Ramos (cell line): ENCODE results near the gene GASK1A.

Source experiments
- in situ Hi-C: fragments of 300-500 bp; cut with MboI; formaldehyde crosslinking; loops from one replicate; pipeline ENCODE4 v1.14.3; 2022; ENCODE audit warnings: low sequenced_read_pairs; ENCODE audit not compliant: unreplicated experiment

The GASK1A gene

DNA sequence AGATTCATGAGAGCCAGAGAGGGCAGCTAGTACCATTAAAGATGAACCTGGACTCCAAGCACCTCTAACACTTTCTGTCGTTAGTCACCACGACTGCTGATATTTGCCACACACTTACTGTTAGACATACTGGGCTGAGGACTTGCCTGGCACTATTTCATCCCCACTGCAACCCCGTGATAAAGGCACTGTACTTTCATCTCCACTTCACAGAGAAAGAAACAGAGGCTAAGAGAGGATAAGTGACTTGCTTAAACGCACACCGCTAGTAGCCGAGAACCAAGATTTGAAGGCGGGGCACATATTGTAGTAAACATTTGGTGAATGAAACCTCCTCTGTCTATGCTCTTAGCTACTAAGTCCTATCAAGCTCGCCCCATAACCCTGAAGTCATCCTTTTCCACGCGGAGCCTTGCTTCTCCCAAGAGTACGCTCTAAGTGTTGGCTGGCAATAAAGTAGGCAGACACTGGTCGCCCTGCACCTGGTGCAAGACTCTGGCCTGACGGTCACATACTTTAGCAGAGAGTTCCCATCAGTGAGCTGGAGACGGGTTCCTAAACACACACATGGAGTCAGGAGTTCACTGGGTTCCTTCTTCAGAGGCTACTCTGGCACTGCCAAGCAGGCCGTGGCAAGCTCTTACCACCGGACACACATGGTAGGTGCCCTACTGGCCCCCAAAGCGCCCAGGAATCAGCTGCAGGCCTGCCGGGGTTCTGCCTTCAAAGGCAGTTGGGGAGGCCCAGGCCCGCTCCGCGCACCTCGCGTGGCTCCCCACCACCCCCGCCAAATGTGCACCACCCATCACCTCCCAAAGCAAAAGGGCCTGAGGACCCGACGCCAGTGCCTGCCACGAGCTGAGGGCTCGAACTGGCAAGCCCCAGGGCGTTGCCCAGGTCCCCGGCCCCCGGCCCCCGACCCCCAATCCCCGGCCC is 125.8 kb downstream of the GASK1A start:
- in situ Hi-C loops = no loop called here

DNA sequence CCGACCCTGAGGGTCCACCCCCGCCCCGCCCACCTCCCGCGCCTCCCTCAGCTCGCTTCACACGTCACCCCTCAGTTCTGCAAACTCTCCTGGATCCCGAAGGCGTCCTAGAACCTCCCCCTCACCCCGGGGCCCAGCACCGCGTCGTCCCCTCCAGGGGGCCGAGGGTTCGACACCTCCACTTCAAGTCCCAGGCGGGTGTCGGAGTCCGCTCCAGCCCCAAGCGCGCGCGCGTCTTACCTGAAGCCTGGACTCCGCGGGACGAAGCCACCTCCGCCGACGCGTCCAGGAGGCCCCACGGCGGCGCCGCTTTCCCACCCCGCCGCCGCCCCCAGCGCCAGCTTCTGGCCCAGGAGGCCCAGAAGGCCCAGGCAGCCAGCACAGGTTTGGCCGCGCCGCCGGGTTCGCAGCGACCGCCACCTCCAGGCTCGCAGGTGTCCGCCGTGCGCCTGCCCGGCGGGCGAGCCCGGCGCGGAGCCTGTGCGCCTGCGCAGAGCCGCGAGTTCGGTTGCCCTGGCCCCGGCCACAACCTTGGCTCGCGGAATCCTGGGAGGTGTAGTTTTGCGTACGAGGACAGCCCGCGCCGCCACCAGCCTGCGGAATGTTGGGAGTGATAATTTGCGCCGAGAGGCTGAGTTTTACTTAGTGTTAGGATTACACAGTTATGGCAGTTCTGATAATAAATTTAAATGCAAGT is 126.6 kb downstream of the GASK1A start, which contains the start of gene POMGNT2:
TSS of gene POMGNT2 (minus strand) at position 484 of the 697 bp plus-strand sequence. CDS start 24,648 bp downstream, outside the sequence.
- in situ Hi-C loops = no loop called here

DNA sequence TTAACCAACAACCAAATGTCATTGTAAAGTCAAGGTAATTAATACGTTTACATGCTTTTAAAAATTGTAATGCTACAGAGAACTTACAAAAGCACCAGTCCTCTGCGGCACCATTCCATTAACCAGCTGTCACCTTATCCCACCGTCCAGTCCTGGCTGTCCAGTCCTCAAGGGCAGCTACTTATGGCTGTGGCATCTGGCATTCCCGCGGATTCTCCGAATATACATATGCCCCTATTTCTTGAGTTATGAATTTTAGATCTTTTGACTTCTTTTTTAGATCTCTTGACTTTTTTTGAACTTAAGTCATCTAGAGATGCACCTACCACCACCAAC is 127.2 kb downstream of the GASK1A start:
- in situ Hi-C loops = no loop called here
